NCI-H1930 (cell line): ENCODE measurements around the gene PDE1C.
"Not testable (repeated sequence)": the region's sequence is repeated elsewhere in the genome, so short reads cannot be mapped to it uniquely, and the experiment has no call there.

Experiments used
- DNase-seq, 2 experiments: peaks; one replicate each; lab custom pipeline; 2025; lab: John Stamatoyannopoulos, UW

PDE1C gene

DNA sequence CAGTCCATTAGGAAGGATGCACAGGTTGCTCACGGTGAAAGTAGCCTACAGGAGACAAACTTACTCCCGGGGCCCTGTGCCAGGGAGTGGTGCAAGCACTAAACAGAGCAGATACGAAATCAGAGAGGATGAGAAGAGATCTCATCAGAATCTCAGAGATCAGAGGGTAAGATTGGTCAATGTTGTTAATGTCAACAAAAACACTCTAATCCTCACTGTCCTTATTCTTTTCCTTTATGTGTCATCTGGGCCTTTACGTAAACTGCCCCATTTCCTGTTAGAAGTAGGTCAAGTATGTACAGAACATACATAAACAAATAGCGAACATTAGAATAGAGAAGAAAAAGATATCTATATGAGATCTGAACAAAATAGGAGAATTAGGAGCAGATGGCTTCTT, 220.1 kb downstream of the PDE1C start:
- no peak for DNase-seq

DNA sequence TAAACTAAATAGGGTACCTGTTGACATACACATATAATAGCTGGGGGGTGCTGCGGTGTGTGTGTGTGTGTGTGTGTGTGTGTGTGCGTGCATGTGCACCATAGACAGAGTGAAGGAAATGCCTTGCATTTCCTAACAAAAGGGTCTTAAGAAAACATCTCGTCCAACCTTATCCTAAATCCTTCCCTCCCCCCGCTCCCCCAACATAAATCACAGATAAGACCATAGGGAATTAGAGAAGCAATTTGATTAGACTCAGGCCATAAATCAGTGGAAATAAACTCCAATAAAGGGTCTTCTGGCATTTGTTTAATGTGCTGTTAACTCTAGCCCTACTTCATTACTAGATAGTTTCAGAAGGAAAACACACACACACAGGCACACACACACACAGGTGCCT, 234.7 kb downstream of the PDE1C start:
- DNase-seq, result no peak

GRCh38 chr7:31833625-31834024, 236.6 kb downstream of the PDE1C start:
- not testable (repeated sequence) for DNase-seq

DNA sequence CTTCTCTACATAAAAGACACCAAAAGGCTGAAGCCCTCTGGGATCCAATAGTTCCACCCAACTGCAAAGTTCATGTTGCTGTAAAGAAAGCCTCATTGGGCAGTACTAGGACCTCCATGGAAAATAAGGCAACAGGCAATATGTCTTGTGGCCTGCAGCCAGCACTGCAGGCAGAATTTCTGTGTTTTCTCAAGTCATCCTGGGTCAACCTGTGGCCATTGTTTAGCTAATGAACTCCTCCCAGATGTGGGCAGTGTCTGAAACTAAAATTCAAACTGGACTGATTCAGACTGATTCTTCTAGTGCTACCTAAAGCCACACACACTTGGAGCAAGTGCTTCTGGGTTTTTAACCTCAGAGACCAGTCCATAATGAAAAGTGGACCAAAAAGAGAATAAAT, 241.7 kb downstream of the PDE1C start:
- no peak for DNase-seq

GRCh38 chr7:31825576-31825975, 244.6 kb downstream of the PDE1C start:
- no peak for DNase-seq

GRCh38 chr7:31819031-31819430, 251.2 kb downstream of the PDE1C start:
- DNase-seq, result no peak

DNA sequence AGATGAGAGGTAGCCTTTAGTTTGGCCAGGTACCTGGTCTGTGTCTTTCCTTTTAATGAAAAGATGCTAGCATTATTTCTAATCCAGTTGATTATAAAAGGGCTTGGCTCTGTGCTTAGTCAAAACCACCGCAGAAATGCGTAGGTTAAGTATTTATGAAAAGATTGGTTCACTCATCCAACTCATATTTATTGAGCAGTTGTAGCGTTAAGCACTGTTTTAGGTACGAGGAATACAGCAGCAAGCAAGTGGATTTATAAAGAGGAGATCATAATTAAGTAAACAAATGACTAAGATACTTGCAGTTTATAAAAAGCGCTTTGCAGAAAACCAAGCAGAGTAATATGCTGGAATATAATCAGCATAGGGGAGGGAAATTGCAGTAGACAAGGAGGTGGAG, 253.4 kb downstream of the PDE1C start:
- no peak for DNase-seq

DNA sequence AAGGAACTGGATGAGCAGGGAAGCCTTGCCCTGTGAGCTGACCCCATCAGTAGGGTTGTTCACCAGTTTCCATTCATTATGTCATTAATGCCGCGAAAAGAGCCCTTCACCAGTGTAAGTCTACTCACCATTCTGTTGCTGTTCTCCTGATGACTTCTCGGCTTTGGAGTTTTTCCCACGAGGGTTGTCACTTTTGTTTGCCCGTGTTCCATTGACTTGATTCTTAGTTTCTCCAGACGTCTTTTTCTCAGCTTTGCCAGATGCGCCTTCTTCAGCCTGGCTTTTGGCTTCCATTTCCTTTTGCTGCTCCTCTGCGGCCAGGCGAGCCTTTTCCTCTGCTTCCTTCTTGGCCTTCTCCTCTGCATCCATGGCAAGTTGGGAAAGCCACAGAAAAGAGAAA, 254.4 kb downstream of the PDE1C start:
- no peak for DNase-seq

DNA sequence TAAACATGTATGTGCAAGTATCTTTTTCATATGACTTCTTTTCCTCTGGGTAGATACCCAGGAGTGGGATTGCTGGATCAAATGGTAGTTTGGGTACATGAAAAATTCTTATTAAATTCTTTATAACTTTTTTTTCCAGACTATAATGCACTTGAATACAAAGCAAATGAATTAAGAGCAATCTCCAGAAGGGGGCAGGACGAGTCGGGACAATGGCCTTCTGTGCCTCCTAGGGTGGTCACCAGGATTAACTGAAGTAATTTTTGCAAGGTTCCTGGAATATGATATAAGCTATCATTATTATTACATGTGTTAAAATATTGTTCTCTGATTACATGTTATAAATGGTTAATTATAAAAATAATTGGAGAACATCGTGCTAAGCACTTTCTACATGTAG, 256.0 kb downstream of the PDE1C start:
- no peak for DNase-seq

- DNase-seq, result peak in 1 of 2 experiments; percentile 18
These were observed 258.4 kb downstream of the PDE1C start for GRCh38 chr7:31811650-31812461.

DNA sequence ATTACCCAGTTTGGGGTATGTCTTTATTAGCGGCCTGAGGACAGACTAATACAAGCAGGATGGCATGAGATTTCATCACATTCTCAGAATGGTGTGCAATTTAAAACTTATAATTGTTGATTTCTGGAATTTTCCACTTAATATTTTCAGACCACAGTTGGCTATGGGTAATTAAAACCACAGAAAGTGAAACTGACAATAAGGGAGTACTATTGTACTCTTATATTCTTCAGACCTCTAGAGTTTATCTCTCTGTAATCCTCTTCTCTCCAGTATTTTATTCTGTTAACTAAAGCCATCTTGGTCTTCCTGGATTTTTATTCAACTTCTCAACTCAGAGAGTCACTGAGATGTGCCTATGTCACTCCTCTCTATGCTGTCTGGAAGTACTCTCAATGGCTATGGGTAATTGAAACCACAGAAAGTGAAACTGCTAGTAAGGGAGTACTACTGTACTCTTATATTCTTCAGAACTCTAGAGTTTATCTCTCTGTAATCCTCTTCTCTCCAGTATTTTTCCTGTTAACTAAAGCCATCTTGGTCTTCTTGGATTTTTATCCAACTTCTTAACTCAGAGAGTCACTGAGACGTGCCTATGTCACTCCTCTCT, 264.9 kb downstream of the PDE1C start:
- DNase-seq, result no peak

- DNase-seq, result no peak
These were observed 273.8 kb downstream of the PDE1C start for GRCh38 chr7:31796375-31796774.

- no peak for DNase-seq
These were observed 275.3 kb downstream of the PDE1C start for GRCh38 chr7:31794851-31795344.

GRCh38 chr7:31791881-31792280, 278.3 kb downstream of the PDE1C start:
- no peak for DNase-seq

DNA sequence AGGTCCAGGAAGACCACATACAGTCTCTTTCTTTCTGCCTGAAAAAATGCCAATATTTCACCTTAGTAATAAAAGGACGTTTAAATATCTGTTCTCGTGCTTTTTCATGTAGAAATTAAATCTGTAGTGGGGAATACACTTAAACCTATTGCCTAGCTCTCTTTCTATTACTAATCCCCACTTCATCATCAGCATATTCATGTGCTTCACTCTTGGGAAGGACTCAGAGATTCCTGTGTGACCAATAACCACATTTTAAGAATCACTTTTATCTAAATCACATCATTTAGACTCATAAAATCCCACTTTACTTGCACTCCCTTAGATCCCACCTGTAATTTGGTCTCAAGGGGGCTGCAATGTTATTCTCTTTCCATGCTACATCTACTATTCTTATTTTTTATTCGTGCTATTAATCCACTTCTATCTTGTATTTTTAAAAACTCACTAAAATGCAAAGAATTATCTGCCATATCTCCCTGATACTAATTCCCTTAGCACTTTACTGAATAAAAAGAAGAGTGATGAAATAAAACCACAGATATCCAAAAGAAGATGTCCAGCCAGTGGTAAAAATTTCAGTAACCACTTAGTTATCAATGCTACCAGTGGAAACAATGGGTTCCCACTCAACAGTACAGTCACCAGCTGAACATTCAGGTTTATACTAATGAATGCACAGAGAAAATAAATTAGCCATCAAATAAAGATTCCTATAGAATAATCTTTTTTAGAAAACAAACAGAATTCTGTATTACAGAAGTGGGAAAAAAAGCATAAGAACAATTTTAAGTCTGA, 281.1 kb downstream of the PDE1C start:
- DNase-seq, result no peak

DNA sequence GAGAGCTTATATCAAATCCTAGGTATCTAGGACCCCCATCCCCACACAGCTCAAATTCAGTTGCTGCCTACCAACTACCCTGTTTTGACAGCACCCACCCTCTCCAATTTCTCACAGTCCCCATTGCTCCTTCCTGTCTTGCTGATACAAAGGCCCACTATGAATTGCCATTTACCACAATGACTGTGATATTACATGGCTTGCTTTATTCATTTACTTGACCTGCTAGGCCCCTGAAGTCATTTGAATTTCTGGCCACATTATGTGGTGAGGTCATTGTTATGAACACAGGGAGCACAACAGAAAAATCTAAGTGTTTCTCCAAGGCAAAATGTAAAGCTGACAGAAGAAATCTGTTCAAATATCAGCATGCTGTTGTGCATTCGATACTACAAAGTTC, 281.8 kb downstream of the PDE1C start:
- no peak for DNase-seq

DNA sequence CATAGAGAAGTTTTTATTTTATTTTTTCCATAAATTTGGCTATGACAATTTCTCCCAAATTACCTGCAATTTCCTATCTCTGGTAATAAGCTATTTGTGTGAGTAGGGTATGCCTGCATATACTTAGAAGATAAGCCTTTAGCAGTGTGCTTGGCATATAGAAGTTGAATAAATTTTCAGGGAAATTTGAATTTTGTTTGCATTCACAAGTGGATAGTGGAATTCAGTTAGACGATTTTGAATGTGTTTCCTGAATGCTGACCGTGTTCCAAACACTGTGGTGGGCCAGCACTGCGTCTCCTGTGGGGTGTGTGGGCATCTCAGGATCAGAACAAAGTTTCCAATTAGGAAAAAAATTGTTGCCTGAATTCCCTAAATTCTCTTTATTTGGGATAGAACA, 283.9 kb downstream of the PDE1C start:
- no peak for DNase-seq

GRCh38 chr7:31785101-31785500, 285.1 kb downstream of the PDE1C start:
- no peak for DNase-seq

DNA sequence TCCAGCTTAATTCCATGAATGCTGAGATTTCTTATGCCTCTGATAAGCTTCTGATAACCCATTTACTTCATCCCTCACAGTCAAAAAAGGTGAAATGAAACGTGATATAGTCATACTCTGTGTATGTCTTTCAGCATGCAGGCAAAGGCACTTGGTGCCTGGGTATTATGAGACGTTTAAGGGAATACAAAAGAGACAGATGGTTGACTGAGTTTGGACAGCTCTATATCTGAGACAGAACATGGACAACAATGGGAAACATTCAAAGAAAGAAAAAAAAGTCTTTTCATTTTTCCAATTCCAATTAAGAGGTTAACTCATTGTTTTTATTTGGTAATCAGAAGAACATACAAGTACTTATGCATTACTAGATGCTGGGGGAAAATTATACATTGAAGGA, 287.0 kb downstream of the PDE1C start:
- no peak for DNase-seq

GRCh38 chr7:31782411-31782991, 287.7 kb downstream of the PDE1C start:
- DNase-seq, result peak; percentile 1 to 31

DNA sequence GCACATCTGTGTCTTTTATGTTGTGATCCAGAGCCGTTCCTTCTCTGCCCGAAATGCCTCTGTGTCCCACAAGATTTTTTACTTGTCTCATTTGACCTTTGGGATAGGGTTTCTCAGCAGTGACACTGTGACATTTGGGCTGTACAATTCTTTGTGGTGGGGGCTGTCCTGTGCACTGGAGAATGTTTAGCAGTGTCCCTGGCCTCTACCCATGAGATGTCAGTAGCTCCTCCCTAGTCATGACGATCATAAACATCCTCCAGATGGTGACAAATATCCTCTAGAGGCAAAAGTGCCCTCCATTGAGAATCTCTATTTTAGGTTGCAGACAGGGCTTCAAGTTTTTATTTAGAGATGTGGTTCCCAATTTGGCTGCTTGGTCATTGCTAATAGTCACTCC, 291.9 kb downstream of the PDE1C start:
- no peak for DNase-seq

DNA sequence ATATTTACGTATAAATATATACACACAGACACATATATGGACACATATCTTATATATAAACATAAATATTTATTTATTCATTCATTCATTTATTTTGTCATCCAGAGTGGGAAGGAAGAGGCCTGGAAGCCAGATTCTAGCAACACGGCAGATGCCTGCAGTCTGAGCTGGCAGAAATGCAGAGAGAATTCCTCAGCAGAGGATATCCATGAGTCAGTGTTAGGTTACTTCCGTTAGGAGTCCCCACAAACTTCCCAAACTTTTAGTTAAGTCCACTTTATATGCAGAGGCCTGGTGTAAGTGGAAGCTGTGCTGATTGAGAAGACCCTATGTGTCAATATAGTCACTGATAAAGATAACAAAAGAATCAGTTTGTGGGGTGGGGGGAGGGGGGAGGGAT, 293.6 kb downstream of the PDE1C start:
- no peak for DNase-seq
